Measurements from ENCODE around the gene GMEB1. TPM values are rescaled to one million over a fixed set of nuclear protein-coding genes. Genes with fewer than 3 reads are reported as not detected.

The GMEB1 gene
- total RNA-seq, 2 donors from 2014 or later: 24.6 to 29.2 TPM

GRCh38 chr1:28675924-28676257, 7.3 kb downstream of the GMEB1 start:
- H3K9ac ChIP-seq (ENCODE audit: extremely low read depth, low read length, poor library complexity, severe bottlenecking): no peak overlapping the region
- DNase-seq: no peak
- H3K36me3 ChIP-seq (ENCODE audit: control insufficient read depth, insufficient read depth, low read length): peaks cover 4% of the 10 kb centered on the region
- no peaks in the 10 kb centered on the region for H3K27me3 Mint-ChIP-seq (ENCODE audit: insufficient read depth)
- H3K4me3 Mint-ChIP-seq: no peak overlapping the region
- no peaks in the 10 kb centered on the region for H3K9me3 ChIP-seq (ENCODE audit: control insufficient read depth, low read length)
- H3K4me1 Mint-ChIP-seq: peaks cover 6% of the 10 kb centered on the region
- no peak overlapping the region for H3K27ac Mint-ChIP-seq
- H3K9me3 Mint-ChIP-seq: no peaks in the 10 kb centered on the region
- H3K4me1 ChIP-seq (ENCODE audit: control insufficient read depth, insufficient read depth, low read length): no peaks in the 10 kb centered on the region
- peaks cover 19% of the 10 kb centered on the region for H3K36me3 Mint-ChIP-seq (ENCODE audit: low read depth)
- no peak for TF ChIP-seq CTCF (conservative IDR thresholded peaks at IDR 0.05)
- no peaks in the 10 kb centered on the region for H3K27me3 ChIP-seq (ENCODE audit: control insufficient read depth, insufficient read depth, low read length, poor library complexity, severe bottlenecking)
- H3K27ac ChIP-seq (ENCODE audit: low read depth, low read length): no peak overlapping the region
- no peak overlapping the region for H3K4me3 ChIP-seq (ENCODE audit: low read length)

GRCh38 chr1:28680151-28680550, 11.6 kb downstream of the GMEB1 start:
- Histone ChIP-seq H3K27me3 (ENCODE audit: control insufficient read depth, insufficient read depth, low read length, poor library complexity, severe bottlenecking) (no peaks in the 10 kb centered on the region), H3K36me3 (ENCODE audit: control insufficient read depth, insufficient read depth, low read length) (peaks cover 21% of the 10 kb centered on the region), H3K9ac (ENCODE audit: extremely low read depth, low read length, poor library complexity, severe bottlenecking) (no peak overlapping the region), H3K4me3 (ENCODE audit: low read length) (no peak overlapping the region), H3K4me1 (ENCODE audit: control insufficient read depth, insufficient read depth, low read length) (no peaks in the 10 kb centered on the region), H3K27ac (ENCODE audit: low read depth, low read length) (no peak overlapping the region), H3K9me3 (ENCODE audit: control insufficient read depth, low read length) (no peaks in the 10 kb centered on the region)
- Mint-ChIP-seq H3K36me3 (ENCODE audit: low read depth) (peaks cover 33% of the 10 kb centered on the region), H3K27me3 (ENCODE audit: insufficient read depth) (no peaks in the 10 kb centered on the region), H3K4me1 (peaks cover 24% of the 10 kb centered on the region), H3K27ac (no peak overlapping the region), H3K4me3 (no peak overlapping the region), H3K9me3 (no peaks in the 10 kb centered on the region)
- TF ChIP-seq CTCF (conservative IDR thresholded peaks at IDR 0.05): no peak
- DNase-seq: no peak
- WGBS, 2 experiments (ENCODE audit: insufficient coverage in 1 of 2, insufficient read length in 1 of 2): 93 to 96% methylated on average over 3 to 4 of the region's 4 CpGs

- Mint-ChIP-seq H3K27me3 (ENCODE audit: insufficient read depth) (no peaks in the 10 kb centered on the region), H3K27ac (no peak overlapping the region), H3K36me3 (ENCODE audit: low read depth) (peaks cover 44% of the 10 kb centered on the region), H3K4me1 (peaks cover 28% of the 10 kb centered on the region), H3K9me3 (no peaks in the 10 kb centered on the region), H3K4me3 (no peak overlapping the region)
- no peak overlapping the region for H3K4me3 ChIP-seq (ENCODE audit: low read length)
- H3K27me3 ChIP-seq (ENCODE audit: control insufficient read depth, insufficient read depth, low read length, poor library complexity, severe bottlenecking): no peaks in the 10 kb centered on the region
- no peak overlapping the region for H3K9ac ChIP-seq (ENCODE audit: extremely low read depth, low read length, poor library complexity, severe bottlenecking)
- H3K27ac ChIP-seq (ENCODE audit: low read depth, low read length): no peak overlapping the region
- peaks cover 23% of the 10 kb centered on the region for H3K36me3 ChIP-seq (ENCODE audit: control insufficient read depth, insufficient read depth, low read length)
- DNase-seq: no peak
- H3K4me1 ChIP-seq (ENCODE audit: control insufficient read depth, insufficient read depth, low read length): no peaks in the 10 kb centered on the region
- no peak for TF ChIP-seq CTCF (conservative IDR thresholded peaks at IDR 0.05)
- 84 to 87% methylated on average over 4 to 6 of the region's 6 CpGs for WGBS, 2 experiments (ENCODE audit: insufficient coverage in 1 of 2, insufficient read length in 1 of 2)
- no peaks in the 10 kb centered on the region for H3K9me3 ChIP-seq (ENCODE audit: control insufficient read depth, low read length)
These were observed 14.3 kb downstream of the GMEB1 start for GRCh38 chr1:28682840-28683239.
